GM23338 (cell line): ENCODE data around the gene C15orf62. TPM values are rescaled to one million over a fixed set of nuclear protein-coding genes. Genes with fewer than 3 reads are reported as not detected.
A peak's percentile ranks its signal among the peaks of the same experiment; 100 is the strongest.

ENCODE experiments used
- ATAC-seq: fragments of 200-7000 bp; cut with Tn5 transposase; 3 replicates; pipeline ENCODE4 v1.9.1; 2020
- DNase-seq: peaks from one replicate; pipeline ENCODE4 v3.0.0-alpha.2; 2015; ENCODE audit warnings: low spot score
- H2AFZ ChIP-seq: fragments of 200-600 bp; sonication (generic); 2 replicates; pipeline ENCODE4 v1.8.0; 2016; ENCODE audit warnings: antibody characterized with exemption, mild to moderate bottlenecking, moderate library complexity
- H3F3A ChIP-seq: fragments of 200-600 bp; sonication (generic); replicated peaks from 2 replicates; pipeline ENCODE4 v1.8.0; 2017; ENCODE audit warnings: antibody characterized with exemption, mixed run types, low read depth
- H3K27ac ChIP-seq: fragments of 200-600 bp; sonication (generic); 2 replicates; pipeline ENCODE4 v1.6.1; 2016; ENCODE audit warnings: low read depth
- H3K27me3 ChIP-seq: fragments of 200-600 bp; sonication (generic); 2 replicates; pipeline ENCODE4 v1.8.0; 2016; ENCODE audit warnings: mild to moderate bottlenecking, mixed run types, moderate library complexity; ENCODE audit not compliant: insufficient read depth
- H3K36me3 ChIP-seq: fragments of 200-600 bp; sonication (generic); 2 replicates; pipeline ENCODE4 v1.8.0; 2016; ENCODE audit warnings: mild to moderate bottlenecking; ENCODE audit not compliant: insufficient read depth
- H3K4me1 ChIP-seq: fragments of 200-600 bp; sonication (generic); 2 replicates; pipeline ENCODE4 v1.8.0; 2016; ENCODE audit warnings: mild to moderate bottlenecking, moderate library complexity; ENCODE audit not compliant: insufficient read depth
- H3K4me2 ChIP-seq: fragments of 200-600 bp; sonication (generic); 2 replicates; pipeline ENCODE4 v1.7.1; 2017; ENCODE audit warnings: mixed run types
- H3K4me3 ChIP-seq: fragments of 200-600 bp; sonication (generic); 2 replicates; pipeline ENCODE4 v1.6.1; 2016; ENCODE audit warnings: mixed run types
- H3K79me2 ChIP-seq: fragments of 200-600 bp; sonication (generic); replicated peaks from 2 replicates; pipeline ENCODE4 v1.8.0; 2017; ENCODE audit warnings: mild to moderate bottlenecking; ENCODE audit not compliant: insufficient read depth
- H3K9me2 ChIP-seq: fragments of 200-600 bp; sonication (generic); 2 replicates; pipeline ENCODE4 v1.8.0; 2017; ENCODE audit not compliant: insufficient read depth
- H4K20me1 ChIP-seq: fragments of 200-600 bp; sonication (generic); replicated peaks from 2 replicates; pipeline ENCODE4 v1.8.0; 2017; ENCODE audit warnings: mild to moderate bottlenecking; ENCODE audit not compliant: insufficient read depth
- H3K27ac Mint-ChIP-seq: 2 replicates; pipeline ENCODE4 v1.8.0; 2020; ENCODE audit warnings: inconsistent platforms, mild to moderate bottlenecking, moderate library complexity, mixed read lengths
- H3K27me3 Mint-ChIP-seq: 3 replicates; pipeline ENCODE4 v1.8.0; 2022; ENCODE audit warnings: low read depth, mild to moderate bottlenecking, moderate library complexity, mixed read lengths, inconsistent platforms; ENCODE audit not compliant: insufficient read depth, poor library complexity
- H3K36me3 Mint-ChIP-seq: 3 replicates; pipeline ENCODE4 v1.8.0; 2021; ENCODE audit warnings: low read depth, mild to moderate bottlenecking, inconsistent platforms, moderate library complexity, mixed read lengths
- H3K4me1 Mint-ChIP-seq: 3 replicates; pipeline ENCODE4 v1.8.0; 2020; ENCODE audit warnings: mild to moderate bottlenecking, inconsistent platforms, mixed read lengths
- H3K4me3 Mint-ChIP-seq: 3 replicates; pipeline ENCODE4 v1.8.0; 2021; ENCODE audit warnings: moderate library complexity, mild to moderate bottlenecking, inconsistent platforms, mixed read lengths
- H3K9me3 Mint-ChIP-seq: 3 replicates; pipeline ENCODE4 v1.8.0; 2020; ENCODE audit warnings: moderate library complexity, mild to moderate bottlenecking, inconsistent platforms, mixed read lengths
- CTCF ChIP-seq, 2 experiments: fragments of 200-600 bp in 1 of 2; sonication (generic) in 1 of 2; conservative IDR thresholded peaks; 2 replicates each; pipeline versions ENCODE4 v1.5.1 to v1.6.1; 2016 to 2017; ENCODE audit warnings: antibody characterized with exemption in 2 of 2, low read depth in 2 of 2, mild to moderate bottlenecking in 2 of 2, moderate library complexity in 1 of 2
- ETS1 ChIP-seq: IDR thresholded peaks from 2 replicates; pipeline ENCODE4 v1.6.1; 2016; ENCODE audit warnings: antibody characterized with exemption
- EZH2 ChIP-seq: fragments of 200-600 bp; sonication (generic); IDR thresholded peaks from one replicate; pipeline ENCODE4 v1.8.0; 2017; ENCODE audit warnings: antibody characterized with exemption, mild to moderate bottlenecking, low read depth; ENCODE audit not compliant: unreplicated experiment
- JUNB ChIP-seq: IDR thresholded peaks from one replicate; pipeline ENCODE4 v1.6.1; 2016; ENCODE audit warnings: antibody characterized with exemption; ENCODE audit not compliant: unreplicated experiment
- NANOG ChIP-seq: IDR thresholded peaks from 2 replicates; pipeline ENCODE4 v1.6.1; 2016; ENCODE audit warnings: antibody characterized with exemption, borderline replicate concordance
- POLR2AphosphoS5 ChIP-seq: IDR thresholded peaks from 2 replicates; pipeline ENCODE4 v1.6.1; 2016; ENCODE audit warnings: antibody characterized with exemption, low read depth
- REST ChIP-seq: IDR thresholded peaks from one replicate; pipeline ENCODE4 v1.6.1; 2018; ENCODE audit warnings: antibody characterized with exemption; ENCODE audit not compliant: unreplicated experiment
- ZNF114 ChIP-seq: fragments of 250-450 bp; sonication (Bioruptor Pico); IDR thresholded peaks from 2 replicates; pipeline ENCODE4 v1.5.0; 2020; ENCODE audit warnings: mild to moderate bottlenecking, moderate library complexity
- polyA plus RNA-seq: library from polyadenylated mRNA; unstranded; fragments of >200 nt; fragmentation: Nextera tagmentation; extraction: Ambion mirVana; gene quantifications from 2 replicates; pipeline ENCODE4 v1.2.1, GENCODE V29; 2016
- total RNA-seq: library from RNA; depleted of rRNA; stranded (reverse); fragments of >200 nt; shearing (Covaris generic); gene quantifications from 2 replicates; pipeline ENCODE4 v1.2.3, GENCODE V29; 2014

C15orf62 gene
- total and polyA plus RNA-seq, 2 experiments from 2014 or later, result 0.16 to 0.80 TPM

GRCh38 chr15:40793216-40793989, 23.6 kb downstream of the C15orf62 start (continued):
- TF ChIP-seq JUNB (no peak), POLR2AphosphoS5 (no peak)

GRCh38 chr15:40796041-40796440, 26.3 kb downstream of the C15orf62 start:
- Histone ChIP-seq H2AFZ (no peak overlapping the region), H3K27me3 (no peaks in the 10 kb centered on the region), H3K36me3 (no peaks in the 10 kb centered on the region), H3F3A (peaks cover 3% of the 10 kb centered on the region; the same call in 1 of the 2 replicates), H3K27ac (peak overlapping the region; percentile 43; the same call in 1 of the 2 replicates), H3K4me2 (peak overlapping the region; percentile 64), H3K79me2 (peaks cover 46% of the 10 kb centered on the region), H3K4me3 (no peak overlapping the region), H4K20me1 (0 out of 2 replicates have a peak, but pooled peaks cover 1% of the 10 kb centered on the region), H3K9me2 (no peaks in the 10 kb centered on the region), H3K4me1 (peaks cover 50% of the 10 kb centered on the region)
- Mint-ChIP-seq H3K36me3 (peaks cover 14% of the 10 kb centered on the region; the same call in 2 of the 3 replicates), H3K9me3 (no peaks in the 10 kb centered on the region), H3K27me3 (peaks cover 8% of the 10 kb centered on the region), H3K4me1 (peaks cover 46% of the 10 kb centered on the region), H3K27ac (peak overlapping the region; percentile 47; the same call in 1 of the 2 replicates), H3K4me3 (no peak overlapping the region; the same call in 2 of the 3 replicates)
- TF ChIP-seq EZH2 (no peak), REST (no peak), CTCF (conservative IDR thresholded peaks at IDR 0.05; ENCODE audit: low read depth in 2 of 2) (no peak), ETS1 (no peak), ZNF114 (no peak), JUNB (no peak), NANOG (no peak), POLR2AphosphoS5 (no peak)
- DNase-seq (no peak), ATAC-seq (no peak)
